ENCODE results near the gene CCL23.
"Not testable (repeated sequence)": the region's sequence is repeated elsewhere in the genome, so short reads cannot be mapped to it uniquely, and the experiment has no call there.

Gene CCL23

GRCh38 chr17:36004594-36005108 lies 13.1 kb downstream of the CCL23 start:
- DNase-seq (ENCODE audit: low read depth in 4 of 4, low spot score in 1 of 4) = no peak

- no peak for DNase-seq (ENCODE audit: low read depth in 4 of 4, low spot score in 1 of 4)
Measured at GRCh38 chr17:36002631-36003030, 15.1 kb downstream of the CCL23 start.

GRCh38 chr17:36001862-36002603 lies 15.7 kb downstream of the CCL23 start:
- no peak for DNase-seq (ENCODE audit: low read depth in 4 of 4, low spot score in 1 of 4)

GRCh38 chr17:36001110-36001771 lies 16.5 kb downstream of the CCL23 start, which contains the start of gene CCL15:
CCL15 (minus strand) TSS chr17:36001553; CDS start chr17:36001492, 61 bp downstream.
- no peak for DNase-seq (ENCODE audit: low read depth in 4 of 4, low spot score in 1 of 4)

- DNase-seq (ENCODE audit: low read depth in 4 of 4, low spot score in 1 of 4) = no peak
Measured at GRCh38 chr17:36000732-36001109, 17.1 kb downstream of the CCL23 start.

- no peak for DNase-seq (ENCODE audit: low read depth in 4 of 4, low spot score in 1 of 4)
Measured at GRCh38 chr17:35998756-35999155, 19.0 kb downstream of the CCL23 start.

- no peak for DNase-seq (ENCODE audit: low read depth in 4 of 4, low spot score in 1 of 4)
Measured at GRCh38 chr17:35998018-35998545, 19.7 kb downstream of the CCL23 start.

- DNase-seq (ENCODE audit: low read depth in 4 of 4, low spot score in 1 of 4) = not testable (repeated sequence)
Measured at GRCh38 chr17:35995346-35995745, 22.4 kb downstream of the CCL23 start.

GRCh38 chr17:35991075-35991474 lies 26.7 kb downstream of the CCL23 start:
- no peak for DNase-seq (ENCODE audit: low read depth in 4 of 4, low spot score in 1 of 4)

- DNase-seq (ENCODE audit: low read depth in 4 of 4, low spot score in 1 of 4) = no peak
Measured at GRCh38 chr17:35988164-35988563, 29.6 kb downstream of the CCL23 start.

GRCh38 chr17:35986643-35987042 lies 31.1 kb downstream of the CCL23 start, which contains the start of gene CCL14:
CCL14 (minus strand) TSS chr17:35986729; CDS start chr17:35986649, 80 bp downstream.
- no peak for DNase-seq (ENCODE audit: low read depth in 4 of 4, low spot score in 1 of 4)

GRCh38 chr17:35984140-35984539 lies 33.6 kb downstream of the CCL23 start:
- DNase-seq (ENCODE audit: low read depth in 4 of 4, low spot score in 1 of 4) = no peak

- DNase-seq (ENCODE audit: low read depth in 4 of 4, low spot score in 1 of 4) = no peak
Measured at GRCh38 chr17:35982409-35983191, 35.2 kb downstream of the CCL23 start.

GRCh38 chr17:35981908-35982330 lies 35.9 kb downstream of the CCL23 start:
- DNase-seq (ENCODE audit: low read depth in 4 of 4, low spot score in 1 of 4) = no peak

- no peak for DNase-seq (ENCODE audit: low read depth in 4 of 4, low spot score in 1 of 4)
Measured at GRCh38 chr17:35981246-35981645, 36.5 kb downstream of the CCL23 start, which contains the start of gene CCL16. CCL16 (minus strand) TSS chr17:35981497; CDS start chr17:35981420, 77 bp downstream.

GRCh38 chr17:35978346-35978745 lies 39.4 kb downstream of the CCL23 start:
- no peak for DNase-seq (ENCODE audit: low read depth in 4 of 4, low spot score in 1 of 4)

- no peak for DNase-seq (ENCODE audit: low read depth in 4 of 4, low spot score in 1 of 4)
Measured at GRCh38 chr17:35977509-35977908, 40.3 kb downstream of the CCL23 start.

- DNase-seq (ENCODE audit: low read depth in 4 of 4, low spot score in 1 of 4) = no peak
Measured at GRCh38 chr17:35973333-35974260, 44.2 kb downstream of the CCL23 start.

- DNase-seq (ENCODE audit: low read depth in 4 of 4, low spot score in 1 of 4) = no peak
Measured at GRCh38 chr17:35972945-35973332, 44.8 kb downstream of the CCL23 start.

- DNase-seq (ENCODE audit: low read depth in 4 of 4, low spot score in 1 of 4) = no peak
Measured at GRCh38 chr17:35972535-35972934, 45.2 kb downstream of the CCL23 start.
